Hypothalamus (tissue), 51 donors: Measurements from ENCODE around the gene NDUFA11.

Experiments used
- DNase-seq, 51 donors: peaks; one replicate each; lab custom pipeline; 2025; lab: John Stamatoyannopoulos, UW

NDUFA11 gene

GRCh38 chr19:5933391-5934068, 29.9 kb upstream of the NDUFA11 start:
- no peak for DNase-seq

GRCh38 chr19:5932609-5933262, 29.1 kb upstream of the NDUFA11 start:
- DNase-seq = peak in 3 of 51 donors; percentile 9 to 44 (median 33)

GRCh38 chr19:5932146-5932545, 28.6 kb upstream of the NDUFA11 start:
- DNase-seq = peak in 14 of 51 donors; percentile 11 to 63 (median 29)

- no peak for DNase-seq
These were observed 27.7 kb upstream of the NDUFA11 start for GRCh38 chr19:5931251-5931650.

GRCh38 chr19:5929625-5930024, 26.0 kb upstream of the NDUFA11 start:
- no peak for DNase-seq

- DNase-seq = no peak
These were observed 25.6 kb upstream of the NDUFA11 start for GRCh38 chr19:5929179-5929578.

GRCh38 chr19:5927441-5927821, 23.8 kb upstream of the NDUFA11 start:
- DNase-seq = no peak

- DNase-seq = peak in 4 of 51 donors; percentile 10 to 30 (median 18)
These were observed 23.3 kb upstream of the NDUFA11 start for GRCh38 chr19:5926641-5927440.

- DNase-seq = no peak
These were observed 22.3 kb upstream of the NDUFA11 start for GRCh38 chr19:5925830-5926427.

- DNase-seq = no peak
These were observed 19.8 kb upstream of the NDUFA11 start for GRCh38 chr19:5923356-5923755.

GRCh38 chr19:5922161-5922545, 18.6 kb upstream of the NDUFA11 start:
- no peak for DNase-seq

GRCh38 chr19:5921516-5922160, 18.0 kb upstream of the NDUFA11 start:
- no peak for DNase-seq

- DNase-seq = no peak
These were observed 15.0 kb upstream of the NDUFA11 start for GRCh38 chr19:5918463-5919079.

- DNase-seq = no peak
These were observed 14.0 kb upstream of the NDUFA11 start for GRCh38 chr19:5917431-5918107.

GRCh38 chr19:5916181-5916708, 12.7 kb upstream of the NDUFA11 start:
- no peak for DNase-seq

GRCh38 chr19:5915782-5916165, 12.2 kb upstream of the NDUFA11 start:
- no peak for DNase-seq

GRCh38 chr19:5914946-5915781, 11.6 kb upstream of the NDUFA11 start:
- no peak for DNase-seq

- no peak for DNase-seq
These were observed 10.8 kb upstream of the NDUFA11 start for GRCh38 chr19:5914358-5914774.
